ENCODE data around the gene ATF3. TPM values are rescaled to one million over a fixed set of nuclear protein-coding genes. Genes with fewer than 3 reads are reported as not detected.
"Not testable (repeated sequence)": the region's sequence is repeated elsewhere in the genome, so short reads cannot be mapped to it uniquely, and the experiment has no call there.

Gene ATF3
- total RNA-seq, 1 experiment from 2014 or later = 1.0 TPM

DNA sequence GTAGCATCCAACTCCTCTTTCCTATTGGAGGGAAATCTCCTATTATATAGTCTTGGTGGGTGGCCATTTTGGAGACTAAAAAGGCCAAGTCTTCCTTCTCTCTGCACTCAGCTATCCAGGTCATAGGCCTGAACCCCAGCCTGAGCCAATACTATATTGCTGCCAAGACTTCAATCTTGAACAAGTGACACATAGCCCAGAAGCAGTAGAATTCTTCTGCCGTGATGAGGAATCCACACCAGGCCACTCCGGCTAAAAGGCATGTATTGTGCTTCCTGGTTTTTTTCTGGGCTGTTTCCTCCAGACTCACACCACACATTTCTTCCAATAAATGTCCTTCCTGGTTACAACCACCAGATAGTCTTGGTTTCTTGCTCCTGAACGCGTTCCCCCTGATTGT is 43.0 kb downstream of the ATF3 start:
- DNase-seq (ENCODE audit: low spot score) = no peak

GRCh38 chr1:212651977-212652376 is 43.4 kb downstream of the ATF3 start:
- DNase-seq (ENCODE audit: low spot score) = no peak

DNA sequence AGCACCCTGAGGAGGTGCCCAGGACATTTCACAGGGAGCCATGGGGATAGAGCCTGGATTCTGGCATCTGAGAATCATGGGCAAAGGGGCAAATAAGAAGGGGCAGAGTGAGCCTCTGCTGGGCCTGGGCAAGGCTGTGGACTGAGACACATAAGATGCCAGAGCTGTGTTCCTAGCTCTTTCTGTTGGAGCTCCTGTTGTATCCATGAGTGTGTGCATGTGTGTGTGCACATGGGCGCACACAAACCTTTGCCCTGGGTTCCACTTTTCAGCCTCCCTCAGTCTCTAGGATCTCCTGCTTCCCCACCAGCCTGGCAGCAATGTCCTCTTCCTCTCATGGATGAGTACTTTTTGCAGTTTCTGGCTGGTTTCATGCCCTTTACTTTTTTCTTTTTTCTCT is 44.0 kb downstream of the ATF3 start:
- no peak for DNase-seq (ENCODE audit: low spot score)

- DNase-seq (ENCODE audit: low spot score) = peak; percentile 75
These were observed 47.3 kb downstream of the ATF3 start for GRCh38 chr1:212655668-212656440.

- DNase-seq (ENCODE audit: low spot score) = peak; percentile 34
These were observed 48.2 kb downstream of the ATF3 start for GRCh38 chr1:212656730-212657129.

GRCh38 chr1:212658250-212658649 is 49.7 kb downstream of the ATF3 start:
- DNase-seq (ENCODE audit: low spot score) = not testable (repeated sequence)

- DNase-seq (ENCODE audit: low spot score) = no peak
These were observed 56.0 kb downstream of the ATF3 start for GRCh38 chr1:212664409-212665199.

GRCh38 chr1:212665241-212666115 is 56.9 kb downstream of the ATF3 start:
- peak; percentile 79 for DNase-seq (ENCODE audit: low spot score)

DNA sequence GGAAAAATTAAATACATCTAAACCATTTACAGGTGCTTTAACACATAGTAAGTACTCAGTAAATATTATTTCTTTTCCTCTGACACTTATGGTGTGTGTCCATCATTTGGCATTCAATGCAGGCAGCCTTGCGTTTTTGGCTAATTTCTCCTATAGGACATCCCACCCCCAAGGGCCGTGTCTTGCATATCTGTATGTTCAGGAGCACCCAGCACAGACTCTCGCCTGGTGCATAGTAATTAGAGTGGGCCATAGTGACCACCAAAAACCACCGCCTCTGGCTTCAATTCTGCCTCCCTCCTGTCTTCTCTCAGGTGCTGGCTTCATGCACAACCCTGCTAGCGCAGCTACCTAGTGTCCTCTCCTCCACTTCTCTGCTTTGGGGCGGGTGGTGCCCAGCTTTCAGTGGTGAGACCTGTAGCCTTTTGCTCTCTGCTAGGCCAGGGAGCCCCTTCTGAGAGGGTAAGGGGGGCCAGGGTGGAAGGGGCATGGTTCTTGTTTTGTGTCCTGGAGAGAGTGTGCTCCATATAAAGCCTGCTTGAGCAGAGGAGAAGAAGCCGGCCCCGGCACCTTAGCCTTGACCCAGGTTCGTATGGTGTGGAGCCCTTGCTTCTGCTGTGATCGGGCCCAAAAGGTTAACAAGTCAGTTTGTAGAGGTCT is 57.7 kb downstream of the ATF3 start:
- DNase-seq (ENCODE audit: low spot score) = no peak

DNA sequence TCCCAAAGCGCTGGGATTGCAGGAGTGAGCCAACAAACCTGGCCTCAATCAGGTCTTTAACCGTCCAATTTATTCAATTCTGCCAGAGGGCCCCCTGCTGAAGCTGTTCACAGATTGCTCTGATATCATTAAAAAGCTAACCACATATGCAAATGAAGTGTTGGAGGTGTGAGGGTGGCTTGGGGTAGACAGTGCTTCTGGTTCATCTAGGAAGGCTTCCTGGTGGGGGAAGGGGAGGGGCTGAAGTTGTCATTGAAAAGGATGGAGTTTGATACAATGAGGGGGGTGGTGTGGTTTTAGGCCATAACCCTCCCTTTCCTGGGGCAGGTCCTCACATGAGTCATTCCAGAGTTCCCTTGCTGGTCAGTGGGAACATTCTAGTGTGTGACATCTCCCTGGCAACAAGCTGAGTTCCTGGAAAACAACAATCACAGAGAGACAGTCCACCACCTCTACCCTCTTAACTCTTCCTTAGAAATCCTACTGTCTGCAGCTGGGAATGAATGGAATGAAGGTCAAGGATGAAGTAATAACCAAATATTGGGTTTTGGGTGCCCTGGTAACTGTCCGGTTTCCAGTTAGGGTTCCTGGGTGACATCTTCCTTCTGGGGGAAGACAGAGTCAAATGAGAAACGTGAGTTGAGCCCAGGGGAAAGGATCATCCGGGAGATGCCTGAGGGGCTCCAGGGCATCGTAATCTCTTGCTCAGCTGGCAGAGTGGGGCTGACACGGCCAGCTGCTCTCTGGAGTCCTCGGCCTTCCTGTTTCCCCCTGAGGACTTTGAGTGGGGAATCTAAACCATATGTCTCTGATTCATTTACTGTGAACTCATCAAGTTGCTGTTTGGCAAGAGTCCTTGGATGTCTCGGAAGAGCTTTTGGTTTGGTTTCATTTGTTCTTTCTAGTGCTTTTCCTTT is 58.9 kb downstream of the ATF3 start:
- DNase-seq (ENCODE audit: low spot score) = peak; percentile 89

GRCh38 chr1:212668477-212668876 is 59.9 kb downstream of the ATF3 start:
- no peak for DNase-seq (ENCODE audit: low spot score)

GRCh38 chr1:212669102-212669501 is 60.5 kb downstream of the ATF3 start:
- no peak for DNase-seq (ENCODE audit: low spot score)

GRCh38 chr1:212669600-212669999 is 61.0 kb downstream of the ATF3 start:
- no peak for DNase-seq (ENCODE audit: low spot score)

DNA sequence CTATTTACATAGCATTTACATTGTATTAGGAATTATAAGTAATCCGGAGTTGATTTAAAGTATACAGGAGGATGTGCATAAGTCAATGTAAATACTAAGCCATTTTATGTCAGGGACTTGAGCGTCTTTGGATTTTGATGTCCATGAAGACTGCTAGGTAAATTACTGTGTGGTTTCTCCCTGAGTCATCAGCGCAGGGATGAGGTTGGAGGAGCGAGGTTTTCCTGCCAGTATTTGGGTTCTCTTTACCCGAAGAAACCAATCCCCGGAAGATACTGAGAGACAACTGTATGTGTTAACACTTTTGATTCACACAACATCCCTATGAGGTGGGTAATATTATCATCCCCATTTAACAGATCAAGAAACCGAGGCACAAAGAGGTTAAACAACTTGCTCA is 61.7 kb downstream of the ATF3 start:
- DNase-seq (ENCODE audit: low spot score) = peak; percentile 78

Other genes starting within 250 kb of the ATF3 start
- 24.5 and 28.1 TPM in 2 replicates for gene PACC1, start 193.9 kb upstream of the ATF3 start, total RNA-seq (2014; rRNA removed; shearing (Covaris generic))
- gene NENF, start 175.8 kb upstream of the ATF3 start, total RNA-seq (2014; rRNA removed; shearing (Covaris generic)) = 113 and 131 TPM in 2 replicates
- 1.6 and 2.1 TPM in 2 replicates for gene BATF3, start 91.1 kb downstream of the ATF3 start, total RNA-seq (2014; rRNA removed; shearing (Covaris generic))
- gene NSL1, start 183.0 kb downstream of the ATF3 start, total RNA-seq (2014; rRNA removed; shearing (Covaris generic)) = 68.7 and 107 TPM in 2 replicates
- 26.0 and 32.9 TPM in 2 replicates for gene TATDN3, start 183.1 kb downstream of the ATF3 start, total RNA-seq (2014; rRNA removed; shearing (Covaris generic))
- gene SPATA45, start 238.9 kb downstream of the ATF3 start, total RNA-seq (2014; rRNA removed; shearing (Covaris generic)) = 1.5 TPM in 1 of 2 replicates, not detected in the other
- 17.0 and 19.8 TPM in 2 replicates for gene FLVCR1, start 249.5 kb downstream of the ATF3 start, total RNA-seq (2014; rRNA removed; shearing (Covaris generic))

Data from A172 (cell line).